PC-3 (cell line): ENCODE measurements around the gene CLEC1B.

Source experiments
- EZH2 ChIP-seq: fragments of 300-600 bp; sonication (generic); IDR thresholded peaks from one replicate; pipeline ENCODE4 v1.6.1; 2017; ENCODE audit warnings: antibody characterized with exemption, mild to moderate bottlenecking, low read length; ENCODE audit not compliant: unreplicated experiment
- TF ChIP-seq, protein P1 (sequence below): fragments of 300-600 bp; sonication (generic); conservative IDR thresholded peaks from 2 replicates; pipeline ENCODE4 v1.5.1; 2017; ENCODE audit warnings: antibody characterized with exemption, low read depth, mild to moderate bottlenecking, low read length

GRCh38 chr12:10048526-10048925 is 49.6 kb upstream of the CLEC1B start:
- no peak for TF ChIP-seq EZH2
- TF ChIP-seq, protein P1, sequence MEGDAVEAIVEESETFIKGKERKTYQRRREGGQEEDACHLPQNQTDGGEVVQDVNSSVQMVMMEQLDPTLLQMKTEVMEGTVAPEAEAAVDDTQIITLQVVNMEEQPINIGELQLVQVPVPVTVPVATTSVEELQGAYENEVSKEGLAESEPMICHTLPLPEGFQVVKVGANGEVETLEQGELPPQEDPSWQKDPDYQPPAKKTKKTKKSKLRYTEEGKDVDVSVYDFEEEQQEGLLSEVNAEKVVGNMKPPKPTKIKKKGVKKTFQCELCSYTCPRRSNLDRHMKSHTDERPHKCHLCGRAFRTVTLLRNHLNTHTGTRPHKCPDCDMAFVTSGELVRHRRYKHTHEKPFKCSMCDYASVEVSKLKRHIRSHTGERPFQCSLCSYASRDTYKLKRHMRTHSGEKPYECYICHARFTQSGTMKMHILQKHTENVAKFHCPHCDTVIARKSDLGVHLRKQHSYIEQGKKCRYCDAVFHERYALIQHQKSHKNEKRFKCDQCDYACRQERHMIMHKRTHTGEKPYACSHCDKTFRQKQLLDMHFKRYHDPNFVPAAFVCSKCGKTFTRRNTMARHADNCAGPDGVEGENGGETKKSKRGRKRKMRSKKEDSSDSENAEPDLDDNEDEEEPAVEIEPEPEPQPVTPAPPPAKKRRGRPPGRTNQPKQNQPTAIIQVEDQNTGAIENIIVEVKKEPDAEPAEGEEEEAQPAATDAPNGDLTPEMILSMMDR = no peak
